ENCODE results near the gene RNASE9.

GRCh38 chr14:20560961-20561360 lies at the start of gene RNASE9:
- no peak for TF ChIP-seq EZH2 (IDR thresholded peaks at IDR 0.05; ENCODE audit: borderline replicate concordance)
- TF ChIP-seq CTCF (IDR thresholded peaks at IDR 0.05; ENCODE audit: poor library complexity) = no peak
